Measurements from ENCODE around the gene HDAC4. TPM values are rescaled to one million over a fixed set of nuclear protein-coding genes. Genes with fewer than 3 reads are reported as not detected.

HDAC4 gene
- total RNA-seq, 1 donor from 2014 or later, result 39.0 TPM

GRCh38 chr2:239262484-239263230, 138.2 kb downstream of the HDAC4 start:
- TF ChIP-seq CTCF (conservative IDR thresholded peaks at IDR 0.05), result no peak
- peaks cover 41% of the 10 kb centered on the region for H3K4me1 Mint-ChIP-seq (ENCODE audit: unreplicated experiment)
- H3K27ac Mint-ChIP-seq, result peak overlapping the region; percentile 61
- H3K27me3 Mint-ChIP-seq, result no peaks in the 10 kb centered on the region
- peaks cover 7% of the 10 kb centered on the region for H3K36me3 Mint-ChIP-seq
- no peak overlapping the region for H3K4me3 Mint-ChIP-seq
- peak; percentile 48 for DNase-seq (ENCODE audit: extremely low spot score, unreplicated experiment)
- peaks cover 14% of the 10 kb centered on the region for H3K9me3 Mint-ChIP-seq

- no peaks in the 10 kb centered on the region for H3K27me3 Mint-ChIP-seq
- H3K27ac Mint-ChIP-seq, result no peak overlapping the region
- H3K4me3 Mint-ChIP-seq, result no peak overlapping the region
- DNase-seq (ENCODE audit: extremely low spot score, unreplicated experiment), result no peak
- H3K36me3 Mint-ChIP-seq, result peaks cover 14% of the 10 kb centered on the region
- H3K9me3 Mint-ChIP-seq, result peaks cover 20% of the 10 kb centered on the region
- TF ChIP-seq CTCF (conservative IDR thresholded peaks at IDR 0.05), result no peak
- H3K4me1 Mint-ChIP-seq (ENCODE audit: unreplicated experiment), result peaks cover 42% of the 10 kb centered on the region
These were observed 138.9 kb downstream of the HDAC4 start for GRCh38 chr2:239261796-239262483.

GRCh38 chr2:239261356-239261755, 139.5 kb downstream of the HDAC4 start:
- Mint-ChIP-seq H3K4me3 (no peak overlapping the region), H3K27ac (no peak overlapping the region), H3K9me3 (peaks cover 20% of the 10 kb centered on the region), H3K36me3 (peaks cover 14% of the 10 kb centered on the region), H3K27me3 (no peaks in the 10 kb centered on the region), H3K4me1 (ENCODE audit: unreplicated experiment) (peaks cover 36% of the 10 kb centered on the region)
- DNase-seq (ENCODE audit: extremely low spot score, unreplicated experiment), result no peak
- TF ChIP-seq CTCF (conservative IDR thresholded peaks at IDR 0.05), result no peak

GRCh38 chr2:239260546-239261327, 140.1 kb downstream of the HDAC4 start:
- DNase-seq (ENCODE audit: extremely low spot score, unreplicated experiment), result no peak
- no peak for TF ChIP-seq CTCF (conservative IDR thresholded peaks at IDR 0.05)
- H3K27ac Mint-ChIP-seq, result no peak overlapping the region
- no peaks in the 10 kb centered on the region for H3K27me3 Mint-ChIP-seq
- no peak overlapping the region for H3K4me3 Mint-ChIP-seq
- peaks cover 36% of the 10 kb centered on the region for H3K4me1 Mint-ChIP-seq (ENCODE audit: unreplicated experiment)
- peaks cover 14% of the 10 kb centered on the region for H3K36me3 Mint-ChIP-seq
- peaks cover 20% of the 10 kb centered on the region for H3K9me3 Mint-ChIP-seq

GRCh38 chr2:239259603-239260298, 141.1 kb downstream of the HDAC4 start:
- Mint-ChIP-seq H3K9me3 (peaks cover 20% of the 10 kb centered on the region), H3K4me1 (ENCODE audit: unreplicated experiment) (peaks cover 28% of the 10 kb centered on the region), H3K36me3 (peaks cover 14% of the 10 kb centered on the region), H3K4me3 (peak overlapping the region; percentile 6), H3K27ac (peak overlapping the region; percentile 15), H3K27me3 (no peaks in the 10 kb centered on the region)
- DNase-seq (ENCODE audit: extremely low spot score, unreplicated experiment), result no peak
- no peak for TF ChIP-seq CTCF (conservative IDR thresholded peaks at IDR 0.05)

Measured in type B pancreatic cell (in vitro differentiated cells).